Hepatocyte (in vitro differentiated cells): ENCODE results near the gene CYP11A1. TPM values are rescaled to one million over a fixed set of nuclear protein-coding genes. Genes with fewer than 3 reads are reported as not detected.

Source experiments
- DNase-seq: peaks from one replicate; pipeline ENCODE4 v3.0.0-alpha.2; 2016; ENCODE audit warnings: low spot score
- H2AFZ ChIP-seq: fragments of 200-600 bp; sonication (generic); 2 replicates; pipeline ENCODE4 v1.6.0; 2016; ENCODE audit warnings: antibody characterized with exemption, mild to moderate bottlenecking
- H3K27ac ChIP-seq: fragments of 200-600 bp; sonication (generic); 2 replicates; pipeline ENCODE4 v1.5.1; 2016; ENCODE audit warnings: mild to moderate bottlenecking
- H3K27me3 ChIP-seq: fragments of 200-600 bp; sonication (generic); 2 replicates; pipeline ENCODE4 v1.6.1; 2016
- H3K36me3 ChIP-seq: fragments of 200-600 bp; sonication (generic); replicated peaks from 2 replicates; pipeline ENCODE4 v1.5.1; 2016; ENCODE audit warnings: low read depth; ENCODE audit not compliant: insufficient read depth
- H3K4me1 ChIP-seq: fragments of 200-600 bp; sonication (generic); 2 replicates; pipeline ENCODE4 v1.5.1; 2016; ENCODE audit warnings: mild to moderate bottlenecking, moderate library complexity; ENCODE audit not compliant: insufficient read depth
- H3K4me2 ChIP-seq: fragments of 200-600 bp; sonication (generic); 2 replicates; pipeline ENCODE4 v1.6.0; 2016
- H3K4me3 ChIP-seq: fragments of 200-600 bp; sonication (generic); 2 replicates; pipeline ENCODE4 v1.5.1; 2016; ENCODE audit warnings: mild to moderate bottlenecking
- H3K79me2 ChIP-seq: fragments of 200-600 bp; sonication (generic); 2 replicates; pipeline ENCODE4 v1.6.0; 2017; ENCODE audit warnings: mild to moderate bottlenecking
- H3K9me2 ChIP-seq: fragments of 200-600 bp; sonication (generic); replicated peaks from 2 replicates; pipeline ENCODE4 v1.6.0; 2017; ENCODE audit warnings: mild to moderate bottlenecking; ENCODE audit not compliant: insufficient read depth
- H3K9me3 ChIP-seq: fragments of 200-600 bp; sonication (generic); 2 replicates; pipeline ENCODE4 v1.5.1; 2016; ENCODE audit warnings: low read depth, mild to moderate bottlenecking
- H4K20me1 ChIP-seq: fragments of 200-600 bp; sonication (generic); 2 replicates; pipeline ENCODE4 v1.6.0; 2016; ENCODE audit warnings: mild to moderate bottlenecking; ENCODE audit not compliant: insufficient read depth, poor library complexity, severe bottlenecking
- CTCF ChIP-seq: fragments of 200-600 bp; sonication (generic); IDR thresholded peaks from 2 replicates; pipeline ENCODE4 v1.5.1; 2016; ENCODE audit warnings: antibody characterized with exemption, mild to moderate bottlenecking; ENCODE audit not compliant: poor library complexity
- EZH2 ChIP-seq: fragments of 200-600 bp; sonication (generic); IDR thresholded peaks from 2 replicates; pipeline ENCODE4 v1.6.1; 2016; ENCODE audit warnings: antibody characterized with exemption, mild to moderate bottlenecking, borderline replicate concordance
- EZH2phosphoT487 ChIP-seq: fragments of 200-600 bp; sonication (generic); IDR thresholded peaks from one replicate; pipeline ENCODE4 v1.6.1; 2018; ENCODE audit warnings: antibody characterized with exemption, mild to moderate bottlenecking, low read depth, moderate library complexity; ENCODE audit not compliant: unreplicated experiment, severe bottlenecking
- WGBS: methylation state at CpG from one replicate; pipeline ENCODE4 v1.1.6; 2016; ENCODE audit warnings: low lambda C conversion rate; ENCODE audit errors: missing lambda C conversion rate; 5-methylcytosine and 5-hydroxymethylcytosine counted together
- polyA plus RNA-seq: library from polyadenylated mRNA; unstranded; fragments of >200 nt; fragmentation: Nextera tagmentation; extraction: Ambion mirVana; gene quantifications from 2 replicates; pipeline ENCODE4 v1.2.1, GENCODE V29; 2016
- total RNA-seq: library from RNA; depleted of rRNA; stranded (reverse); fragments of >200 nt; gene quantifications from 2 replicates; pipeline ENCODE4 v1.2.3, GENCODE V29; 2014

The CYP11A1 gene
- total and polyA plus RNA-seq, 2 experiments from 2014 or later, result 0.80 to 2.6 TPM

GRCh38 chr15:74369084-74369745 is 1.8 kb upstream of the CYP11A1 start:
- Histone ChIP-seq H3K4me3 (no peak overlapping the region), H3K4me1 (no peaks in the 10 kb centered on the region), H3K27me3 (peaks cover 3% of the 10 kb centered on the region), H3K27ac (no peak overlapping the region), H3K9me2 (no peaks in the 10 kb centered on the region), H3K36me3 (no peaks in the 10 kb centered on the region), H3K79me2 (no peaks in the 10 kb centered on the region), H3K9me3 (no peaks in the 10 kb centered on the region), H3K4me2 (no peak overlapping the region), H4K20me1 (no peaks in the 10 kb centered on the region), H2AFZ (no peak overlapping the region)
- TF ChIP-seq CTCF (no peak), EZH2 (no peak), EZH2phosphoT487 (no peak)
- 73% methylated on average over 10 of the region's 10 CpGs for WGBS
- DNase-seq, result no peak

- TF ChIP-seq CTCF, result no peak
- Histone ChIP-seq H3K9me3 (no peaks in the 10 kb centered on the region), H3K9me2 (no peaks in the 10 kb centered on the region), H3K27me3 (peaks cover 3% of the 10 kb centered on the region), H3K4me3 (no peak overlapping the region), H3K4me2 (no peak overlapping the region), H3K36me3 (no peaks in the 10 kb centered on the region), H3K4me1 (no peaks in the 10 kb centered on the region), H4K20me1 (no peaks in the 10 kb centered on the region), H2AFZ (no peak overlapping the region), H3K79me2 (no peaks in the 10 kb centered on the region), H3K27ac (no peak overlapping the region)
- 95% methylated on average over 3 of the region's 3 CpGs for WGBS
- no peak for DNase-seq
Observed at GRCh38 chr15:74368121-74368520, 675 bp upstream of the CYP11A1 start.

GRCh38 chr15:74365598-74366445 is 1.6 kb downstream of the CYP11A1 start:
- peak overlapping the region; percentile 87 for H3K4me3 ChIP-seq
- H3K27me3 ChIP-seq, result peaks cover 3% of the 10 kb centered on the region
- WGBS, result 11% methylated on average over 68 of the region's 75 CpGs
- H3K4me1 ChIP-seq, result no peaks in the 10 kb centered on the region
- no peaks in the 10 kb centered on the region for H3K36me3 ChIP-seq
- H2AFZ ChIP-seq, result peak overlapping the region; percentile 98
- no peak for TF ChIP-seq EZH2phosphoT487
- TF ChIP-seq EZH2, result peak; percentile 41
- no peaks in the 10 kb centered on the region for H4K20me1 ChIP-seq
- peak overlapping the region; percentile 54 for H3K27ac ChIP-seq
- H3K79me2 ChIP-seq, result no peaks in the 10 kb centered on the region
- peak; percentile 79 for DNase-seq
- H3K4me2 ChIP-seq, result peak overlapping the region; percentile 99
- no peaks in the 10 kb centered on the region for H3K9me2 ChIP-seq
- no peaks in the 10 kb centered on the region for H3K9me3 ChIP-seq
